Pancreas (tissue), 10 donors: ENCODE results near the gene ASB7. TPM values are rescaled to one million over a fixed set of nuclear protein-coding genes. Genes with fewer than 3 reads are reported as not detected.

Source experiments
- ATAC-seq, 4 donors: fragments of 200-7000 bp; cut with Tn5 transposase; one replicate each; pipeline versions ENCODE4 v1.8.0 to v1.9.1; 2020; ENCODE audit warnings: mild to moderate bottlenecking in 4 of 4, moderate library complexity in 4 of 4
- DNase-seq, 6 donors: peaks; one replicate each; pipeline ENCODE4 v3.0.0-alpha.2; 2020
- FAIRE-seq: peaks from 2 replicates; lab custom pipeline; 2012; peaks lifted over from hg19 to GRCh38; lab: Jason Lieb, UNC
- H3K27ac ChIP-seq, 4 donors: fragments of 200-600 bp; sonication (generic); 1 replicate in 3 of 4; 2 replicates in 1 of 4; pipeline versions ENCODE4 v1.5.0 to v1.8.0; 2020
- H3K27me3 ChIP-seq, 4 donors: fragments of 200-600 bp; one replicate each; pipeline ENCODE4 v1.8.0; 2021
- H3K36me3 ChIP-seq, 3 donors: fragments of 200-600 bp; sonication (generic) in 1 of 3; one replicate each; pipeline versions ENCODE4 v1.5.0 to v1.8.0; 2020 to 2021
- H3K4me1 ChIP-seq, 3 donors: fragments of 200-600 bp; one replicate each; pipeline ENCODE4 v1.8.0; 2021
- H3K4me3 ChIP-seq, 4 donors: fragments of 200-600 bp; sonication (generic) in 2 of 4; one replicate each; pipeline versions ENCODE4 v1.5.0 to v1.8.0; 2020 to 2021
- H3K9me3 ChIP-seq, 4 donors: fragments of 200-600 bp; one replicate each; pipeline ENCODE4 v1.8.0; 2021
- CTCF ChIP-seq, 4 donors: fragments of 200-600 bp; sonication (generic) in 3 of 4; IDR thresholded peaks; one replicate each; pipeline versions ENCODE4 v1.5.0 to v1.8.0; 2021; ENCODE audit warnings: antibody characterized with exemption in 4 of 4
- WGBS, 2 donors: extraction: QIAGEN DNeasy Blood & Tissue Kit; methylation state at CpG; one replicate each; pipeline ENCODE4 v1.1.7; 2013; 5-methylcytosine and 5-hydroxymethylcytosine counted together
- intact Hi-C, 3 donors: fragments of 100-400 bp; cut with DNase I; formaldehyde crosslinking; loops; one replicate each; pipeline versions ENCODE4 v1.11.1 to v1.14.2; 2022
- polyA plus RNA-seq, 2 donors: library from polyadenylated mRNA; stranded (reverse); fragments of 200-250 nt; gene quantifications; one replicate each; pipeline ENCODE4 v1.2.3, GENCODE V29; 2013
- total RNA-seq, 6 donors: library from RNA; stranded (reverse); fragmentation: NEBNext Ultra II Directional in 4 of 6; extraction: Animal tissue kit (Norgen Biotek cat#: 25700) in 4 of 6; gene quantifications; one replicate each; pipeline versions ENCODE4 v1.2.1 to v1.2.4, GENCODE V29; 2021 to 2023
- donor health status: healthy with polysubstance abuse.
- donor health status: DM: no; HTN: no; CAD: no; lungs with moderate emphysema.
- donor health status: DM: no; HTN: no; CAD: no.
- donor health status: control.
- donor health status: control.
- donor health status: Bipolar disorder and iron deficiency.
- donor health status: DM: yes; HTN: yes; CAD: no.
- donor health status: DM: no; HTN: no; CAD: no.
- donor health status: DM: no; HTN: no; CAD: no.
- donor health status: DM: yes; HTN: yes; CAD: no.

The ASB7 gene
- total RNA-seq (1 to 10 TPM; 3.9 to 7.8 (median 4.6) TPM), polyA plus RNA-seq (1 to 10 TPM; 1.9 to 2.7 TPM)

DNA sequence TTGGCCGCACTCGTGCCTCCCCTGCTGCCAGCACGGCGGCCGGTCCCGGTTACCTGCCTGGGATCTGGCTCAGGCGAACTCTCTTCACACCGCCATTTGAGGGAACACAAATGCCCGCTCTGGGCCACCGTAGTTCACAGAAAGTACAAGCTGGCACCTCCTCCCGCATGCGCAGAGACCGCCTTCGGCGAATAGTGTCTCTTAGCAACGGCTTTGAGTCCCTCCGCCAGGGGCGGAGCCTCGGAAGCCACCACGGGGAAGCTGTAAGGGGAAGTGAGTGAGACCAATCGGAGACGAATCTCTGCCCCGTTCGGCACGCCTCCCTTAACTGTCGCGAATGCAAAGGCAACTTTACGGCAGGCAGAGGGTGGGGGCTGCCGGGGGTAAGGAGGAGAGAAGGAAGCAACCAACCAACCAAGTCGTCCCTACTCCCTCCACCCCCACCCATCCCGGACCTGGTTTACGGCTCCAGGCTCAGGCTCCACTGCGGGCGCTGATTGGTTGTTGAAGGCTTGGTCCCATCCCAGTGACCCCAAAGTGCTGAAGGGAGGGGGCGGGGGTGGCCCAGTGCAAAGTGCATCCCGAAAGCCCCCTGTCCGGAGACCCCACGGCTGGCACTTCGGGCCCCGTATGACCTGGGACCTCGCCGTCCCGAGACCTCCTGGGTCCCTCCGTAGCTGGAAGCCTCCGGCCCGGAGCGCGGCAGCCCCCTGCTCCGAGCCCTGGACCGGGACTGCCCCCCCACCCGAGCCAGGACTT lies at the start of gene ASB7, which contains the start of gene LINS1:
TSS of gene ASB7 (plus strand) at position 526 of the 759 bp plus-strand sequence. CDS start 9,628 bp downstream, outside the sequence.
TSS of gene LINS1 (minus strand) at position 121 of the 759 bp plus-strand sequence. CDS start 21,342 bp downstream, outside the sequence.
- DNase-seq: peak; percentile 100

DNA sequence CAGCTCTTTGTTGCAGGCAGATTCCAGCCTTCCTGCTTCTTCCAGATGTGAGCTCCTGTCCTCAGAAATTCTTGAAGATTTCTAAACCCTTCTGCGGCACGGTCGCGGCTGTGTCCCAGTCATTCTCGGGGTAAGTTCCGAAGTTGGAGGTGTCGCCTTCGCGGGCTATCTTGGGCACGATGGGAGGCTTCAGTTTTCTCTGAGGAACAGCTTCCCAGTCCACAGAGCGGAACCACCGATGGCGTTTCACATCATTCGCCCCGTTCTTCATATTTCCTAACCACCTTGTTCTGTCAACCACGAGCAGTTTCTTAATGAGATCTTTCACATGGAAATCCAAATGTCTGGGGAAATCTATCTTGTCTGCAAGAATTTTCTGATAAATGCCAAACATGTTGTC lies 48.9 kb upstream of the ASB7 start:
- H3K27ac ChIP-seq: no peak overlapping the region
- no peaks in the 10 kb centered on the region for H3K9me3 ChIP-seq
- H3K4me3 ChIP-seq: no peak overlapping the region
- 89 to 90% methylated on average over 16 of the region's 16 CpGs for WGBS, 2 donors
- H3K4me1 ChIP-seq: no peaks in the 10 kb centered on the region
- ATAC-seq (no peak), FAIRE-seq (no peak), DNase-seq (peak in 1 of 6 donors; percentile 26)
- no peak for TF ChIP-seq CTCF (IDR thresholded peaks at IDR 0.05)
- no peaks in the 10 kb centered on the region for H3K27me3 ChIP-seq
- no peaks in the 10 kb centered on the region for H3K36me3 ChIP-seq
- intact Hi-C loops: no loop called here

More for the DNA sequence above, at the start of gene ASB7, which contains the start of gene LINS1:
- Histone ChIP-seq H3K27me3 (no peaks in the 10 kb centered on the region), H3K4me3 (peak within 1 kb of the TSS; percentile 85 to 96 (median 90)), H3K27ac (peak within 1 kb of the TSS; percentile 30 to 71 (median 60)), H3K36me3 (no peaks in the 10 kb centered on the region), H3K4me1 (peaks cover 8 to 22% (median 8%) of the 10 kb centered on the region in 3 donors), H3K9me3 (no peaks in the 10 kb centered on the region)
- FAIRE-seq: peak; percentile 96
- no peak for TF ChIP-seq CTCF (IDR thresholded peaks at IDR 0.05)
- 0 to 1% methylated on average over 48 to 51 of the region's 51 CpGs for WGBS, 2 donors
- ATAC-seq: peak; percentile 95 to 97 (median 96)
- intact Hi-C loops: no loop called here

DNA sequence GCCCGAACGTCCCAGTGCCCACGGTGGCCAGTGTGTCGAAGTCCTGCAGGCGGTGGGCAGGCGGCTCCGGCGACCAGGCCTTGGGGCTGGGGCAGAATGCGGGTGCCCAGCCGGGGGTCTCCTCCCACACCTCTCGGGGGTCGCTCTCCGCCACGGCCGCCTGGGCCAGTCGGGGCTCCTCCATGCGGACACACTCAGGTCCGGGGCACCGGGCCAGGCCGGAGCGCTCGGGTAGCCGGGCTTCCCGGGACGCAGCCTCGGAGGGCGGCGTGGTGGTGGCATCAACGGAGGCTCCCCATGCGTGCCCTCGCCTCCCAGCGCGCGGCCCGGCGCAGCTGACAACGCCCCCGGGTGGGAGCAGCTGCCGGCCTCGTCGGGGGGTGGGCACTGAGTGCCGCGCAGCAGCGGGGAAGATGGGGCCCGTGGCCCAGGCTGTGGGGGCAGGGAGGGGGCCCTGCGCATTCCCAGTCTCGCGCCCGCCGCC lies 43.6 kb upstream of the ASB7 start:
- ATAC-seq (no peak), FAIRE-seq (no peak), DNase-seq (peak in 2 of 6 donors; percentile 57 to 63)
- 95 to 96% methylated on average over 50 of the region's 50 CpGs for WGBS, 2 donors
- H3K36me3 ChIP-seq: no peaks in the 10 kb centered on the region
- no peaks in the 10 kb centered on the region for H3K27me3 ChIP-seq
- no peak overlapping the region for H3K4me3 ChIP-seq
- intact Hi-C loops: no loop called here
- no peak overlapping the region for H3K27ac ChIP-seq
- no peaks in the 10 kb centered on the region for H3K4me1 ChIP-seq
- no peaks in the 10 kb centered on the region for H3K9me3 ChIP-seq
- no peak for TF ChIP-seq CTCF (IDR thresholded peaks at IDR 0.05)

GRCh38 chr15:100559330-100559729 lies 43.1 kb upstream of the ASB7 start:
- no peak for DNase-seq

More at GRCh38 chr15:100559330-100559729, 43.1 kb upstream of the ASB7 start:
- no peaks in the 10 kb centered on the region for H3K27me3 ChIP-seq
- H3K4me3 ChIP-seq: no peak overlapping the region
- intact Hi-C loops: no loop called here
- no peak for TF ChIP-seq CTCF (IDR thresholded peaks at IDR 0.05)
- 92 to 94% methylated on average over 2 of the region's 2 CpGs for WGBS, 2 donors
- peak in 2 of 4 donors; percentile 37 to 74 for ATAC-seq
- H3K4me1 ChIP-seq: no peaks in the 10 kb centered on the region
- no peak for FAIRE-seq
- H3K36me3 ChIP-seq: no peaks in the 10 kb centered on the region
- no peaks in the 10 kb centered on the region for H3K9me3 ChIP-seq
- no peak overlapping the region for H3K27ac ChIP-seq
